ENCODE results near the gene GPR61.

DNA sequence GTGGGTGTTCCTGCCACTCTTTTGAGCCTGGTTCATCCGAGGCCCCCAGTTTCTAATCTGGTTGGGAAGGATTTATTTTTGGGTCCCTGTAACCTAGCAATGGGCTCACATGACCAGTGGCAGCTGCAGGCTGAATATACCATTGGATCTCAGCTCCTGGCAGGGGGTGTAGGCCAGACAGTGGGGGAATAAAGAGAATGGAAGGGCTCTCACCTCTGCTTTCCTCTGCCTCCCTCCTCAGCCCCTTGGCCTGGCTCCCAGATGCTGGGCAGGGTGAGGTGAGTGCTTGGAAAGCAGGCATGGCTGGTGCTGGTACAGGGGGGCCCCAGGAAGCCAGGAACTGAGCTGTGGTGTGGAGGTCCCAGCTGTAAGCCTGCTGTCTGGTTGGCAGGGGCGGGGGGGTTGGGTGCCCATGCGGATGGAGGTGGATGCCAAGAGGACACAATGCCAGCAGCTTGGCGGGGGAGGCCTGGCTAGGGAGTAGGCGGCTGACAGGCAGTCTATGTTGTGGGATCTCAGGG lies 3.6 kb upstream of the GPR61 start:
- TF ChIP-seq ARNT (IDR thresholded peaks at IDR 0.05) (no peak), BHLHE40 (IDR thresholded peaks at IDR 0.05; ENCODE audit: borderline replicate concordance) (no peak), LEF1 (IDR thresholded peaks at IDR 0.05; ENCODE audit: borderline replicate concordance) (no peak), CTBP1 (IDR thresholded peaks at IDR 0.05; ENCODE audit: borderline replicate concordance) (no peak), L3MBTL2 (conservative IDR thresholded peaks at IDR 0.05) (no peak)
